HUES64 (cell line): ENCODE results near the gene PPP1R9B.

Experiments used
- H3K27ac ChIP-seq: 2 replicates; pipeline ENCODE4 v1.7.0; 2013; ENCODE audit warnings: low read depth, low read length, inconsistent platforms
- H3K27me3 ChIP-seq: 2 replicates; pipeline ENCODE4 v1.6.1; 2013; ENCODE audit warnings: mild to moderate bottlenecking, low read length; ENCODE audit not compliant: insufficient read depth
- H3K36me3 ChIP-seq: 2 replicates; pipeline ENCODE4 v1.6.1; 2013; ENCODE audit warnings: mild to moderate bottlenecking, low read length; ENCODE audit not compliant: insufficient read depth
- H3K4me1 ChIP-seq: 2 replicates; pipeline ENCODE4 v1.6.1; 2013; ENCODE audit warnings: mild to moderate bottlenecking, low read length, moderate library complexity; ENCODE audit not compliant: insufficient read depth
- H3K4me3 ChIP-seq: 2 replicates; pipeline ENCODE4 v1.5.1; 2013; ENCODE audit warnings: mild to moderate bottlenecking, low read length, moderate library complexity
- H3K9ac ChIP-seq: 2 replicates; pipeline ENCODE4 v1.6.1; 2013; ENCODE audit warnings: mild to moderate bottlenecking, low read depth, low read length
- H3K9me3 ChIP-seq: 2 replicates; pipeline ENCODE4 v1.6.1; 2013; ENCODE audit warnings: low read depth, low read length; ENCODE audit not compliant: insufficient read depth
- WGBS: fragments of 150-250, 120-280 bp; methylation state at CpG from one replicate; pipeline ENCODE4 v1.1.7; 2013; ENCODE audit warnings: missing lambda C conversion rate; 5-methylcytosine and 5-hydroxymethylcytosine counted together

The PPP1R9B gene

DNA sequence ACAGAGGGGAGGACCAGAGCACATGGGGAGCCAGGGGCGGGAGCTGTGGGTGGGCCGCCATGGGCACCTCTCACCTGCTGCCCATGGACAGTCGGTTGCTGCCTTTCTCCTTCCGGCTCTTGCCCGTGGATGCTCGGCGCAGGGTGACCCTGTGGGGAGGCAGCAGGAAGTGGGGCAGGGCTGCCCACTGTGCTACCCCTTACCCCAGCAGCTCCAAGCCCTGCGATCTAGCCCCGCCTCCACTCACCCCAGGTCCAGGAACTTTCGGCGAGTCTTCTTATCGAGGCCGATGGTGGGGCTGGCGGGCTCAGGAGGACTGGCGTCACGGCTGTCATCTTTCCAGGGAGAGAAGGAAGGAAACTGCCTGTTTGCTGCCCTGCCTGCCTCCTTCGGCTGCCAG lies 34.7 kb downstream of the PPP1R9B start:
- Histone ChIP-seq H3K4me3 (no peak overlapping the region), H3K27me3 (peaks cover 18% of the 10 kb centered on the region), H3K9me3 (no peaks in the 10 kb centered on the region), H3K36me3 (no peaks in the 10 kb centered on the region; the same call in 1 of the 2 replicates), H3K27ac (no peak overlapping the region), H3K4me1 (peaks cover 16% of the 10 kb centered on the region), H3K9ac (no peak overlapping the region)
- 89% methylated on average over 17 of the region's 17 CpGs for WGBS

DNA sequence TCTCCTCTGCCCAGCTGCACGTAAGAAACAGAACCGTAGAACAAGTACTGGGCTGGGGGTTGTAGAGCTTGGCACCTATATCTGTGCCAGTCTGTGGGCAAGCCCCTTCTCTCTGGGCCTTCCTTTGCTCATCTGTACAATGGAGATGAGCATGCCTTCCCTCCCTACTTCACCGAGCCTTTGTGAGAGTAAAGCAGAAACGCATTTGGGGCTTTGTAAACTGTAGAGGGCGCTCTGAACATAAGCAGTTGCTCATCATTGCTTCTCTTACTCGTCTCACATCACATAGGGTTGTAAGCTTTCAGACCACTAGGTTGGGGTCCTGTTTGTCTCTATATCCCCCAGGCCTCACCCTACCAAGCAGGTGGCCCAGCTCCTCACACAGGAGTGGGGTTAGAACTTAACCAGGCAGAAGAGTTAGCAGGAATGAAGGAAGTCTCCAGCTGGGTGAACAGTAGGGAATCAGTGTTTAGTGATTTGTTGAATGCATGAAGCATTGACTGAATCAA lies 35.6 kb downstream of the PPP1R9B start:
- 19% methylated on average over 6 of the region's 6 CpGs for WGBS

DNA sequence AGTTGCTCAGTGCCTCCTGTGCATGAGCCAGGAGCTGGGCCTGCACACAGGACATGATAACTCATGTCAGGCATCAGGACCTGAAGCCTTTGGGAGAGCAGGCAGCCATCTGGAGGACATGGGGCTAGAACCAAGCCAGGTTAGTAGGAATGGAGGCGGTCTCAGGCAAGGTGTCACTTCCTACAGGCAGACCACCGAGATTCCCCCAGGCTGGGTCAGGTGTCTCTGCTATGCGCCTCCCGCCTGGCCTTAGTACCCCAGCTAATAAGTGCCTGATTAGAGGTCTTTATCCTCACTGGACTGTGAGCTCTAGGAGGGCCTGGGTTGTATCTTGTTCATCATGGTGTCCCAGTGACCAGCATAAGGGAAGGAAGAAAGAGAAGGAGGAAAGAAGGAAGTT lies 36.1 kb downstream of the PPP1R9B start:
- 92% methylated on average over 4 of the region's 4 CpGs for WGBS
- Histone ChIP-seq H3K36me3 (no peaks in the 10 kb centered on the region; the same call in 1 of the 2 replicates), H3K9ac (no peak overlapping the region), H3K9me3 (no peaks in the 10 kb centered on the region), H3K4me3 (no peak overlapping the region), H3K27me3 (peaks cover 17% of the 10 kb centered on the region), H3K4me1 (peaks cover 16% of the 10 kb centered on the region), H3K27ac (no peak overlapping the region)

More for the DNA sequence above, 35.6 kb downstream of the PPP1R9B start:
- H3K27ac ChIP-seq = no peak overlapping the region
- H3K4me3 ChIP-seq = no peak overlapping the region
- peaks cover 16% of the 10 kb centered on the region for H3K4me1 ChIP-seq
- no peaks in the 10 kb centered on the region for H3K9me3 ChIP-seq
- H3K27me3 ChIP-seq = peaks cover 18% of the 10 kb centered on the region
- H3K9ac ChIP-seq = no peak overlapping the region
- no peaks in the 10 kb centered on the region; the same call in 1 of the 2 replicates for H3K36me3 ChIP-seq

DNA sequence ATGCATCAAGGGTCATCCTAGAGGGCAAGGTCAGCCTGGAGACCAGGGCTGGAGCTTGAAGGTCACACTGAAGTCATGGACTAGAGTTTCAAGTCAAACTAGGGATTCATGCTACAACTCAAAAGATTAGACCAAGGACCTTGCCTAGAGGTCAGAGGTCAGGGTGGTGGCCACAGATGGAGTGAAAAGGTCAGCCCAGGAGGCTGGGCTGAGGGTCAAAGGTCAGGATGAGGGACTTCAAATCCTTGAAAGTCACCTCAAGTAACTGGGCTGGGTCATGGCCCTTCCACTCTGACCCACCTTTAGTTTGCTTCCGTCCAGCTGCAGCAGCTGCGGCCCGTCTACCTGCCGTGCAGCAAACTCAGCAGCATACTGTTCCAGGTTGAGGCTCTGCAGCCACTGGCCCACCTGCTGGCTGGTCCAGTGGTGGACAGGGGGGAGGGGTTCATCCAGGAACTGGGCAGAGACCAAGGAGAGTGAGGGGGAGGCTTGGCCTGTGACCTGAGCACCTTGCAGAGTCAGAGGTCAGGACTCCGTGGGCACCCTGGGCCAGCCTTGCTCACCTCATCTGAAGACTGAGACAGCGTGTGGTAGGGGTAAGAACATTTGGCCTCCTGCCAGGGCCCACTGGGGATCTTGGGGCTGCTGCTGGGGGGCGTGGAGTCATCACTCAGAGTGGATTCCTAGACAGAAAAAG lies 36.7 kb downstream of the PPP1R9B start:
- WGBS = 95% methylated on average over 7 of the region's 7 CpGs
- Histone ChIP-seq H3K9me3 (no peaks in the 10 kb centered on the region), H3K9ac (no peak overlapping the region), H3K27me3 (peaks cover 12% of the 10 kb centered on the region), H3K36me3 (no peaks in the 10 kb centered on the region; the same call in 1 of the 2 replicates), H3K27ac (no peak overlapping the region), H3K4me3 (no peak overlapping the region), H3K4me1 (peaks cover 16% of the 10 kb centered on the region)

DNA sequence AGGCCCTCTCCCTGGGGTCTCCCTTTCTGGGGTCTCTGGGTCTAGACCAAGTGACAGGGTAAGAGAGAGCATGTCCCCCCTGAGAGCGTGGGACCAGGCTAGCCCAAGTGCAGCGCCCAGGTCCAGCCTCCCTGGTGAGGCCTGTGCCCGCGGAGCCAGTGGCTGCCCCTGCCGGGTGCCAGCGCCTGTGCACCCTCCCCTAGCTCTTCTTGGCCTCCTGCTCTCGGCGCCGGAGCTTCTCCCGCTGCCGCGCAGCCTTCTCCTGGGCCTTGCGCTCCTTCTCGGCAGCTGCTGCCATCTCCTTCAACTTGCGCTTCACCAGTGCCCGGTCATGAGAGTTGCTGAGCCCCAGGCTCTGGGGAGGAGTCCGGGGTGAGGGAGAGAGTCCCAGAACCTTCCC lies 37.8 kb downstream of the PPP1R9B start:
- Histone ChIP-seq H3K9ac (no peak overlapping the region), H3K9me3 (no peaks in the 10 kb centered on the region), H3K4me3 (no peak overlapping the region), H3K36me3 (no peaks in the 10 kb centered on the region; the same call in 1 of the 2 replicates), H3K27ac (peak overlapping the region; percentile 30; the same call in 1 of the 2 replicates), H3K4me1 (peaks cover 16% of the 10 kb centered on the region), H3K27me3 (peaks cover 4% of the 10 kb centered on the region)
- WGBS = 93% methylated on average over 17 of the region's 17 CpGs

DNA sequence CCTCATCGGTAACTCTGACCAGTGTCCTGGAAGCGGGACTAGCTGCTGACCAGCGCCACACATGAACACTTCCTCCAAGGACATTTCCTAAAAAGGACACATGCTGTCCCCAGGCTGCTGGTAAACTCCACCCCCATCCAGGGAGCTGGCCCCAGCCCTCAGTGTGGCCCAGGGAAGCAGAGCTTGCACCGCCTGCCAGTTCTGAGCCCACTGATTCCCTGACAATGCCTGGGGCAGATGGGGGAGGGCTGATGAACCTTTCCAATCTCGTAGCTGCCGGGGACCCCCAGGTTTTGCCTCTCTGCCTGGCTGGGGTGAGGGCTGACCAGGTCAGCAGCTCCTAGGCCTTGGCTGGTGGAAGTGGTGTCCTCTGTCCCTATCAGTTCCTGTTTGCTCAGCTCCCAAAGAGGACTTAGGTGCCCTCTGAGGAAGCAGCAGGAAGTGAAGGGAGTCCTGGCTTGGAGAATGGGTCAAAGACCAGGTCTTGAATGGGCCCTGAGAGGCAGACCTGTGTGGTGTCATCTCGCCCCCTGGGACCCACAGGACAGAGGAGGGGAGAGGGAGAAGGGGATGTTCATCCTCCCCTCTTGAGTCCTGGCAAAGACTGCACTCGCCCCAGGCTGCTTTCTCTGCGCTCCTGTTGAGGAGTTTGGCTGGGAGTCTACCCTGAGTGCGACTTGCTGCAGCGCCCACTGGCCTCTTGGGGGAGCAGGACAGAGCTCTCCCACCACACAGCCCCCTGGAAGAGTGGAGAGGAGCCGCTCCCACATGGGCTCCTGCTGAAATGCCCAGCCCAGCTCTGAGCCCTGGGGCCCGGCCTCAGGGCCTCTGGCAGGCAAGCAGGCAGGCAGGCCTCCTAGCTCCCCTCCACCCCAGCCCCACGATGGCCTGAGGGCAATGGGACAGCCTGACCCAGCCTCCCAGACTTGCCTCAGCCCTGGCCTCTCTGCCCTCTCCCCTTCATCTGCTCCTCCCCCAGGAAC lies 38.5 kb downstream of the PPP1R9B start:
- WGBS = 60% methylated on average over 14 of the region's 14 CpGs
- H3K9ac ChIP-seq = peak overlapping the region; percentile 42
- H3K36me3 ChIP-seq = no peaks in the 10 kb centered on the region; the same call in 1 of the 2 replicates
- no peaks in the 10 kb centered on the region for H3K9me3 ChIP-seq
- no peaks in the 10 kb centered on the region for H3K27me3 ChIP-seq
- H3K4me1 ChIP-seq = peaks cover 15% of the 10 kb centered on the region
- no peak overlapping the region for H3K4me3 ChIP-seq
- peak overlapping the region; percentile 77 for H3K27ac ChIP-seq

DNA sequence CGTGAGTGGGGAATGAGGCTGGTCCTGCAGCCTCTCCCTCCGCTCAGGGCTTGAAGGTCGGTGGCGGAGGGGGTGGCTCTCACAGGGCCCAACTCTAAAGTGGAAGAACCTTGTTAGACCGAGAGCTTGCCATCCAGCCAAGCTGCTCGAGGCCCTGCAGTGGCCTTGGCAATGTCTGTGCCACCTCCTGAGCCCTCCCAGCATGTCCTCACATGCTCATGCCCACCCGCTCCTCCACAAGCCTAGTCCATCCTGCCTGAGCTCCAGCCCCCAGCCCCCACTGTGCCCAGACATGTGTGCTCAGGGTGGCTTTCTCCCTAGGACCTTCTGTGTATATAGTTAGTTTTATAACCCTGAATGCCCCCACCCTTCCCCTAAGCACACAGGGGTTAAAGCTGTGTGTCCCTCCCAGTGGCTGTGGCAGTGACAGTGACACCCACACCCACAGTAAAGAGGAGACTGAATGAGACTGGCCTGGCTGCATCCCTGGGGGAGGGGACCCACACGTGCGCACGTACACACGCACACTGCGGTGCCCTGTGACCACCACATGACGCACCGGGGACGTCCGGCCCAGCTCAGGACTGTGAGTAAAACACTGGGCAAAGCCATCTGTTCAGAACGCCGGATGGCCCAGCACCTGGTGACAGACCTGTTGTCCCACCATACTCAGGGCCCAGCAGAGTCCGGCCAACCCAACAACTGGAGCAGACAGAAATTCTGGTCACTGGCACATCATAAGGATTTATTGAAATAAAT lies 39.7 kb downstream of the PPP1R9B start:
- WGBS = 93% methylated on average over 19 of the region's 19 CpGs
- Histone ChIP-seq H3K36me3 (no peaks in the 10 kb centered on the region; the same call in 1 of the 2 replicates), H3K27me3 (no peaks in the 10 kb centered on the region), H3K4me1 (peaks cover 11% of the 10 kb centered on the region), H3K4me3 (no peak overlapping the region), H3K9ac (peak overlapping the region; percentile 42; the same call in 1 of the 2 replicates), H3K9me3 (no peaks in the 10 kb centered on the region), H3K27ac (peak overlapping the region; percentile 77)

DNA sequence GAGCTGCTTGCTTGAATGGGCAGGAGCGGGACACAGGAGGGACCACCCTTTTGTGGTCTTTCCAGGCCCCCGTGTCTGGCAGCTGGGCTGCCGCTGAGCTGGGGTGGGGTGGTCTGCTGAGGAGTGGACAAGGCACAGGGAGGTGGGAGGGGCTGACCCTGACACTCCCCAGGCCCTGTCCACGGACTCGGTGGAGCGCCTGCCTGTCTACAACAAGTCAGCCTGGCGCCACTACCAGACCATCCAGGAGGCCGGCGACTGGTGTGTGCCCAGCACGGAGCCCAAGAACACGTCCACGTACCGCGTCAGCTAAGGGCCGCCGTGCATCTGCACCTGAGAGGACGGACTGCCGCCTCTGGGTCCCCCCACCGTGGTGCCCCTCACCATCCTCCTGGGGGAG lies 40.7 kb downstream of the PPP1R9B start:
- H3K9ac ChIP-seq = no peak overlapping the region
- H3K27me3 ChIP-seq = no peaks in the 10 kb centered on the region
- WGBS = 93% methylated on average over 19 of the region's 19 CpGs
- no peaks in the 10 kb centered on the region; the same call in 1 of the 2 replicates for H3K36me3 ChIP-seq
- no peak overlapping the region for H3K27ac ChIP-seq
- H3K4me3 ChIP-seq = no peak overlapping the region
- H3K9me3 ChIP-seq = no peaks in the 10 kb centered on the region
- peaks cover 6% of the 10 kb centered on the region for H3K4me1 ChIP-seq

DNA sequence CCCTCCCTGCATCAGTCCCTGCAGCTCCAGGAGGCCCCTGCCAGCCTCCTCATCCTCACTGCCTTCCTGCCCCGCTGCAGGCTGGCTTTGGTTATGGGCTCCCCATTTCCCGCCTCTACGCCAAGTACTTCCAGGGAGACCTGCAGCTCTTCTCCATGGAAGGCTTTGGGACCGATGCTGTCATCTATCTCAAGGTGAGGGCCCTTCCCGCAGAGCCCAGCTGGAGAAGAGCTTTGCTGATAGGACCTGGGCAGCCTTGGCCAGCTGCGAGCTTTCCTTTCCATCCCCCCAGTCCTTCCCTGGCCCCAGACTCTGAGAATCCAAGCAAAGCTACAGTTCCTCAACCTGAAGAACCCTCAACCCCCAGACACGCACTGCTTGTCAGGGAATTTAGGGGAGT lies 41.3 kb downstream of the PPP1R9B start:
- Histone ChIP-seq H3K27me3 (no peaks in the 10 kb centered on the region), H3K9me3 (no peaks in the 10 kb centered on the region), H3K9ac (no peak overlapping the region), H3K36me3 (no peaks in the 10 kb centered on the region; the same call in 1 of the 2 replicates), H3K4me1 (peaks cover 6% of the 10 kb centered on the region; the same call in 1 of the 2 replicates), H3K27ac (no peak overlapping the region), H3K4me3 (no peak overlapping the region)
- 95% methylated on average over 7 of the region's 7 CpGs for whole genome bisulfite sequencing

DNA sequence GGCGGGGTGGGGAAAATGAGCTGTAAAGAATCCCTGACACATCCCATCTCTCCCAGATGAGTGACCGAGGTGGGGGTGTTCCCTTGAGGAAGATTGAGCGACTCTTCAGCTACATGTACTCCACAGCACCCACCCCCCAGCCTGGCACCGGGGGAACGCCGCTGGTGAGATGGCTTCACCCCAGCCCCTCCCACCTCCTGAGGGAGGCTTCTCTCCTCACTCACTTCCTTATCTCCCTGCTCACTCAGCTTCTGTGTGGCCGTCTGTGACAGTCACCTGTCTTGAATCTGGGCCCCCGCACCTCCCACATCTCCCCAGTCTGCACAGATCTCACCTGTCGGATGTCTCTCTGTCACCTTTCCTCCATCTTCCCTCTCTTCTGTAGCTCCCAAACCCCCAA lies 41.9 kb downstream of the PPP1R9B start:
- peaks cover 6% of the 10 kb centered on the region; the same call in 1 of the 2 replicates for H3K4me1 ChIP-seq
- H3K27ac ChIP-seq = no peak overlapping the region

More for the DNA sequence above, 41.9 kb downstream of the PPP1R9B start:
- Histone ChIP-seq H3K4me3 (no peak overlapping the region), H3K27me3 (no peaks in the 10 kb centered on the region), H3K9ac (no peak overlapping the region), H3K36me3 (no peaks in the 10 kb centered on the region; the same call in 1 of the 2 replicates), H3K9me3 (no peaks in the 10 kb centered on the region)
- WGBS = 86% methylated on average over 8 of the region's 9 CpGs
